H1 (cell line): ENCODE results near the gene EVPL.

Experiments
- CHD2 ChIP-seq: IDR thresholded peaks from 2 replicates; pipeline ENCODE4 v1.6.1; 2012; ENCODE audit warnings: low read length, improper control_type of control experiment
- CTCF ChIP-seq, 3 experiments: IDR thresholded peaks; 1 replicate in 2 of 3; 2 replicates in 1 of 3; pipeline versions ENCODE4 v1.5.1 to v1.6.1; 2011; ENCODE audit warnings: low read length in 3 of 3, mild to moderate bottlenecking in 3 of 3, inconsistent platforms in 2 of 3, low read depth in 1 of 3, moderate library complexity in 1 of 3; ENCODE audit not compliant: insufficient read depth in 1 of 3; ENCODE audit errors: control extremely low read depth in 1 of 3
- KDM5A ChIP-seq: fragments of 200-600 bp; IDR thresholded peaks from 2 replicates; pipeline ENCODE4 v1.7.1; 2012; ENCODE audit warnings: mild to moderate bottlenecking, low read length, inconsistent platforms, mixed read lengths
- POLR2A ChIP-seq, 2 experiments: IDR thresholded peaks; 1 replicate in 1 of 2; 2 replicates in 1 of 2; pipeline ENCODE4 v1.6.1; 2011; ENCODE audit warnings: low read depth in 2 of 2, low read length in 2 of 2, mild to moderate bottlenecking in 2 of 2; ENCODE audit errors: control extremely low read depth in 1 of 2
- POLR2AphosphoS5 ChIP-seq: IDR thresholded peaks from 2 replicates; pipeline ENCODE4 v1.6.1; 2011; ENCODE audit warnings: low read depth, low read length
- RXRA ChIP-seq: IDR thresholded peaks from 2 replicates; pipeline ENCODE4 v1.6.1; 2011; ENCODE audit warnings: low read depth, mild to moderate bottlenecking, low read length, moderate library complexity; ENCODE audit not compliant: insufficient read depth

DNA sequence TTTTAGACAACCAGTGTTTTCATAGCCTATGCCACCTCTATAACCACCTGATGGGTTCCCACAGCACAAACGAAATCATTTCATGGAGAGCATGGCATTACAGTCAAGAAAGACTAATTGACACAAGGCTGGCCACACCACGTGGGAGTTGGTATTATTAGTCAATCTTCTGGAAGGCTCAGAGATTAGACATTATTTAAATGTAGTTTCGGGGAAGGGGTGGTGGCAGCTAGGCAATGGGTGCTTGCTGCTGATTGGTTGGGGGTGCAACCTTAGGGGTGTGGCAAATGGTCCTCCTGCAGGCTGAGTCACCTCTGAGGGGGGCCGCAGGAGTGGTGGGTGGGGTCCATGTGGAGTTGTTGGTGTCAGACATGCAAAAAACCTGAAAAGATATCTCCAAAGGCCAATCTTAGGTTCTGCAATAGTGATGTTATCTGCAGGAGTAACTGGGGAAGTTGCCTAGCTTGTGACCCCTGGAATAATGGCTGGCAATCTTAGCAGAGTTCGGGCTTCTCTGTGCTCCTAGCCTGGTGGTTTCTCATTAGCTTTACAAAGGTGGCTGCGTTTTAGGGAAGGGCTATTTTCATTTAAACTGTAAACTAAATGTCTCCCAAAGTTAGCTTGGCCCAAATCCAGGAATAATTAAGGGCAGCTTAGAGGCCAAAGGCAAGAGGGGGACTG lies 43.5 kb downstream of the EVPL start:
- TF ChIP-seq CHD2, result no peak
- TF ChIP-seq POLR2A (IDR thresholded peaks at IDR 0.05; ENCODE audit: control extremely low read depth in 1 of 2, low read depth in 2 of 2, low read length in 2 of 2), result no peak; a peak in 1 of 3 replicates
- TF ChIP-seq RXRA, result no peak
- TF ChIP-seq KDM5A, result no peak
- TF ChIP-seq POLR2AphosphoS5, result no peak
- no peak for TF ChIP-seq CTCF (IDR thresholded peaks at IDR 0.05; ENCODE audit: control extremely low read depth in 1 of 3, insufficient read depth in 1 of 3, low read depth in 1 of 3, low read length in 3 of 3)
